ENCODE results near the gene VWA5B2.

The VWA5B2 gene

GRCh38 chr3:184229394-184230080 is at the start of gene VWA5B2:
Gene VWA5B2 (plus strand): TSS chr3:184229585. CDS start chr3:184230529, 944 bp downstream.
- peak; percentile 25 to 59 (median 51) for DNase-seq (ENCODE audit: low read depth in 3 of 3, low spot score in 1 of 3)

DNA sequence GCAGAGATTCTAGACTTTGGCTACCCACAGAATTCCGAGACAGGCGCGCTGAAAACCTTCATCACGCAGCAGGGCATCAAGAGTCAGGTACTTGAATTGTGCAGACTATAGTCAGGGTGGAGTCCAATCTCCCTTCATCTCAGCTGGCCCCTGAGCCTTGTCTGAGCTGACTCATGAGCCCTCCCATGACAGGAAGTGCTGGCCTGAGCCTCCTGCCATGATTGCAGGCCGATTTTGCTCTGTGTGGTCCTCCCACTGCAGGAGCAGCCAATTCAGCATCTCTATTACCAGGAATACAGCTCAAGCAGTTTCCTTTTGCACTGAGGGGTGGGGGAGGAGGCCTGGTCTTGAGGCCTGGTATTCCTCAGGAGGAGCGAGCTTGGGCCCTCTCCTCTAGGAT is 49.2 kb upstream of the VWA5B2 start:
- DNase-seq (ENCODE audit: low read depth in 3 of 3, low spot score in 1 of 3) = no peak

GRCh38 chr3:184181596-184181995 is 47.8 kb upstream of the VWA5B2 start:
- no peak for DNase-seq (ENCODE audit: low read depth in 3 of 3, low spot score in 1 of 3)

DNA sequence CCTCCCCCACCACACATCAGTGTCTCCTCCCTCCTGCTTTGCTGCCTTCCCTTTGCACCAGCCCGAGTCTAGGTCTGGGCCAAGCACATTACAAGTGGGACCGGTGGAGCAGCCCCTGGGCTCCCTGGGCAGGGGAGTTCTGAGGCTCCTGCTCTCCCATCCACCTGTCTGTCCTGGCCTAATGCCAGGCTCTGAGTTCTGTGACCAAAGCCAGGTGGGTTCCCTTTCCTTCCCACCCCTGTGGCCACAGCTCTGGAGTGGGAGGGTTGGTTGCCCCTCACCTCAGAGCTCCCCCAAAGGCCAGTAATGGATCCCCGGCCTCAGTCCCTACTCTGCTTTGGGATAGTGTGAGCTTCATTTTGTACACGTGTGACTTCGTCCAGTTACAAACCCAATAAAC is 45.7 kb upstream of the VWA5B2 start:
- DNase-seq (ENCODE audit: low read depth in 3 of 3, low spot score in 1 of 3) = no peak

DNA sequence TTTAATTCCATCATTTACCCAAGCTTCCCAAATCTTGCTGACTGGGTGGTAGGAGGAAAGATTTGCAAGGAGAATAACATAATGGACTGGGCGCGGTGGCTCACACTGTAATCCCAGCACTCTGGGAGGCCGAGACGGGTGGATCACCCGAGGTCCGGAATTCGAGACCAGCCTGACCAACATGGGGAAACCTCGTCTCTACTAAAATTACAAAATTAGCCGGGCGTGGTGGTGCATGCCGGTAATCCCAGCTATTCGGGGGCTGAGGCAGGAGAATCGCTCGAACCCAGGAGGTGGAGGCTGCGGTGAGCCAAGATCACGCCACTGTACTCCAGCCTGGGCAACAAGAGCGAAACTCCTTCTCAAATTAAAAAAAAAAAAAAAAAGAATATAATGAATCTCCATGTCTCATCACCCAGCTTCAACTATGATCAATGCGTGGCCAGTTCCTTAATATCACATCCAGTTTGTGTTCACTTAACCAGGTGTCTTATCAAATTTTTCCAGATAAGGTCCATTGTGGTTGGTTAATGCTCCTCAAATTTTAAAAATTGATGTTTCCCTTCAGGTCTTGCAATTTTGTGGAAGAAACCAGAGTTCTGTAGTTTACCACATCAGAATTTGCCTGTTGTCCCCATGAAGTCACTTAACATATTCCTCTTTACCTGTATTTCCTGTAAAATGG is 44.7 kb upstream of the VWA5B2 start:
- DNase-seq (ENCODE audit: low read depth in 3 of 3, low spot score in 1 of 3) = no peak

- DNase-seq (ENCODE audit: low read depth in 3 of 3, low spot score in 1 of 3) = peak; percentile 98 to 99 (median 99)
These were observed 43.8 kb upstream of the VWA5B2 start for GRCh38 chr3:184185461-184186183.

- no peak for DNase-seq (ENCODE audit: low read depth in 3 of 3, low spot score in 1 of 3)
These were observed 43.0 kb upstream of the VWA5B2 start, which contains the start of gene ABCF3 for GRCh38 chr3:184186184-184186901. Gene ABCF3 (plus strand): TSS chr3:184186199. CDS start chr3:184186208, 9 bp downstream.

DNA sequence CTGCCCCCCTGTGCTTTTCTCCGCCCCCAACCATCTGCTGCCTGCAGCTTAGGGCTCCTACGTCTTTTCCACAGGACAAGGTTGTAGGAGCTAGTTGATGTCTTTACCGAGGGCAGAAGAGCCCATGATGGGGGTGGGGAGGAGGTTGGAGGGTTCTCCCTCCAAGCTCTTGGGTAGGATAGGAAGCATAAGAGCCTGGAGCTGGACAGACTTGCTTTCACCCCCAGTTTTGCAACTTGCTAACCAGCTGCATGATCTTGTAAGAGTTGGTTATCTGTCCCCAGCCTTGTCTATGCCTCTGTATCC is 42.5 kb upstream of the VWA5B2 start:
- no peak for DNase-seq (ENCODE audit: low read depth in 3 of 3, low spot score in 1 of 3)

DNA sequence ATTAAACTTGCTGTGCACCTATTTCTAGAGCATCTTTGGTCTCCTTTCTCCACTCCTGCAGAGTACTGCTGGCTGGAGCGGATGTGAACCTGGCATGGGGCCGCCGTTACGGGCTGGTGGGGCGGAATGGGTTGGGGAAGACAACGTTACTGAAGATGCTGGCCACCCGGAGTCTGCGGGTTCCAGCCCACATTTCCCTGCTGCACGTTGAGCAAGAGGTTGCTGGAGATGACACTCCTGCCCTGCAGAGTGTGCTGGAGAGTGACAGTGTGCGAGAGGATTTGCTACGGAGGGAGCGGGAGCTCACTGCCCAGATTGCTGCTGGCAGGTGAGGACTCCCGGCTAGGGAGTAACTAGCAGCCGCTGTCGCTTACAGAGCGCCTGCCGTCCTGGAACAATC is 41.3 kb upstream of the VWA5B2 start:
- DNase-seq (ENCODE audit: low read depth in 3 of 3, low spot score in 1 of 3) = no peak

DNA sequence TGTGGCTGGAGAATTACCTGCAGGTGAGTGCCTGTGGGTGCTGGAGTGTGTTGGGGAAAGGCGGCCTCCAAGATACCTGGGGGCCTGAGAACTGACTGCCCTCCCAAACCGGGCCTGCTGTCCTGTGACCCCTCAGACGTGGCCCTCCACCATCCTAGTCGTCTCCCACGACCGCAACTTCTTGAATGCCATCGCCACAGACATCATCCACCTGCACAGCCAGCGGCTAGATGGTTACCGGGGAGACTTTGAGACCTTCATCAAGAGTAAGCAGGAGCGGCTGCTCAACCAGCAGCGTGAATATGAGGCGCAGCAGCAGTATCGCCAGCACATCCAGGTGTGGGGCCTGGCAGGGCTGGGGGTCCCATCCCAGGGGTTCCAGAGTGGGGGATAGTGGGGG is 40.0 kb upstream of the VWA5B2 start:
- no peak for DNase-seq (ENCODE audit: low read depth in 3 of 3, low spot score in 1 of 3)

DNA sequence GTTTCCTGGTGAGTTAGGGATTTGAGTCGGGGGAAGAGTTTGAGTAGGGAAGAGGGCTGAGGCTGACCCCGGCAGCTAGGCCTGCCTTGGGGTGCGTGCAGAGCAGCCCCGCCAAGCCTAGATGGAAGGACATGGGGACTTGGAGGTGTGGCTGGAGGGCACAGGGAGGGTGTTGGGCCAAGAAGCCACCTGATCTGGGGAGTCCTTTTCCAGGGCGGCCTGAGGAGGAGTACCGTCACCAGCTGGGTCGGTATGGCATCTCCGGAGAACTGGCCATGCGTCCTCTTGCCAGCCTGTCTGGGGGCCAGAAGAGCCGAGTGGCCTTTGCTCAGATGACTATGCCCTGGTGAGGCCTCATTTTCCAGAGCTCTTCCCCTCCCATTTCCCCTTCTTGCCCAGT is 36.5 kb upstream of the VWA5B2 start:
- no peak for DNase-seq (ENCODE audit: low read depth in 3 of 3, low spot score in 1 of 3)

GRCh38 chr3:184193991-184194539 is 35.3 kb upstream of the VWA5B2 start:
- no peak for DNase-seq (ENCODE audit: low read depth in 3 of 3, low spot score in 1 of 3)

DNA sequence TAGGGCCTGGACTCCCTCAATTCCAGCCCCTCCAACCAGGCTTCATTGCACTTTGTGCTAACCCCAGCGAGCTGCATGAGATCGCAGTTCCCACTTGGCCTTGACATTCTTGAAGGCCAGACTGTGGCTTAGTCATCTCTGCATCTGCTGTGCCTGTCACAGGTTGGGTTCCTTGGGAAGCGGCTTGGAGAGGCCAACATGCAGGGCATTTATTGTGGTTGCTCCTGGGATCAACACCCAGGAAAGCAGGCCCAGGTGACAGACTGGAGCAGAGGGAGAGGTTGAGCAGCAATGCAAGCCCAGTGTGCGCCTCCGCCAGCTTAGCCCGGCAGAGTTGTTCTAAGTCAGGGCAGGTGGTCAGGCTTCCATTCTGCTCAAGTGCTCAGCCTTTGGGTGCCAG is 32.8 kb upstream of the VWA5B2 start:
- DNase-seq (ENCODE audit: low read depth in 3 of 3, low spot score in 1 of 3) = no peak

DNA sequence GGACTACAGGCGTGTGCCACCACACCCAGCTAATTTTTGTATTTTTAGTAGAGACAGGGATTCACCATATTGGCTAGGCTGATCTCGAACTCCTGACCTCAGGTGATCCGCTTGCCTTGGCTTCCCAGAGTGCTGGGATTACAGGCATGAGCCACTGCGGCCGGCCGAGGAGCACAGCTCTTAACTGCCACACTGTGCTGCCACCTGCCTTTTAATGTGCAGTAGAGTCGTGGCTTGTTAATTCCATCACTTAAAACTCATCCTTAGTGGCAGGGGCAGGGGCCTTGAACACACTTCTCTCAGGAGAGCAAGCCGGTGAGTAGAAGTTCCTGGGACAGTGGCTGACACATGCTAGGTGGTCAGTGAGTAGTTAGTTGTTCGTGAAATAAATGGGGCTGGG is 30.9 kb upstream of the VWA5B2 start:
- no peak for DNase-seq (ENCODE audit: low read depth in 3 of 3, low spot score in 1 of 3)

- DNase-seq (ENCODE audit: low read depth in 3 of 3, low spot score in 1 of 3) = no peak
These were observed 28.6 kb upstream of the VWA5B2 start for GRCh38 chr3:184200825-184201224.

DNA sequence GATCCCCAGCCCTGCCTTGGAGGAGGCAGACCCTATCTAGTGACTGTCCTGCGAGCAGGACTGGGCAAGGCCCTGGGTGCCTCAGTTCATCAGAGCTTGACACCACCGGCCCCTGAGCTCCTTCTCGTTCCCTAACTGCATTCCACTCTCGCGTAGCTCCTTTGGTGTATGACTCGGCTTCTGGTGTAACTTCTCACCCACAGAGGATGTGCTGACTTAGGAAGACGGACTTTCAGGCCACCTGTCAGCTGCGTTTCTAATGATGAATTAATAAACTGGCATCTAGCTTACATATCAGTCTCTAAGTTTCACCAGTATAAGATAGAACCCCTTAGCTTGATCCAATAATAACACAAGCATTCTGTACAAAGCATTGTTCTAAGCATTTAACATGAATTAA is 25.9 kb upstream of the VWA5B2 start:
- no peak for DNase-seq (ENCODE audit: low read depth in 3 of 3, low spot score in 1 of 3)

- no peak for DNase-seq (ENCODE audit: low read depth in 3 of 3, low spot score in 1 of 3)
These were observed 20.1 kb upstream of the VWA5B2 start for GRCh38 chr3:184209146-184209923.

- no peak for DNase-seq (ENCODE audit: low read depth in 3 of 3, low spot score in 1 of 3)
These were observed 18.1 kb upstream of the VWA5B2 start for GRCh38 chr3:184211297-184211696.

- no peak for DNase-seq (ENCODE audit: low read depth in 3 of 3, low spot score in 1 of 3)
These were observed 17.7 kb upstream of the VWA5B2 start for GRCh38 chr3:184211718-184212117.

- no peak for DNase-seq (ENCODE audit: low read depth in 3 of 3, low spot score in 1 of 3)
These were observed 10.6 kb upstream of the VWA5B2 start for GRCh38 chr3:184218814-184219213.

- no peak for DNase-seq (ENCODE audit: low read depth in 3 of 3, low spot score in 1 of 3)
These were observed 6.9 kb upstream of the VWA5B2 start for GRCh38 chr3:184222521-184222920.

Data from stimulated activated CD4-positive, alpha-beta T cell treated with anti-CD3 and anti-CD28 coated beads, TNF-alpha, amount 100 ng/mL, for 1 hour (primary cell).